GM21447 (cell line): ENCODE measurements around the gene CCDC124.

Experiments
- ATAC-seq: cut with Tn5 transposase; IDR thresholded peaks from one replicate; pipeline ENCODE4 v1.9.1; 2021; ENCODE audit not compliant: unreplicated experiment

Gene CCDC124

GRCh38 chr19:17933414-17934129 is 757 bp downstream of the CCDC124 start:
- ATAC-seq = no peak

GRCh38 chr19:17936379-17936778 is 3.6 kb downstream of the CCDC124 start:
- ATAC-seq = no peak

GRCh38 chr19:17937371-17937900 is 4.6 kb downstream of the CCDC124 start:
- ATAC-seq = no peak

- ATAC-seq = no peak
Observed at GRCh38 chr19:17938092-17938845, 5.5 kb downstream of the CCDC124 start.

- no peak for ATAC-seq
Observed at GRCh38 chr19:17942181-17942580, 9.4 kb downstream of the CCDC124 start.

GRCh38 chr19:17942582-17943273 is 9.9 kb downstream of the CCDC124 start:
- no peak for ATAC-seq

GRCh38 chr19:17943274-17944221 is 10.7 kb downstream of the CCDC124 start:
- no peak for ATAC-seq

- ATAC-seq = no peak
Observed at GRCh38 chr19:17944301-17944700, 11.5 kb downstream of the CCDC124 start.

- peak; percentile 28 for ATAC-seq
Observed at GRCh38 chr19:17946965-17947784, 14.4 kb downstream of the CCDC124 start.

GRCh38 chr19:17947815-17948513 is 15.1 kb downstream of the CCDC124 start:
- peak; percentile 37 for ATAC-seq

GRCh38 chr19:17948514-17948900 is 15.7 kb downstream of the CCDC124 start:
- no peak for ATAC-seq

GRCh38 chr19:17948931-17949930 is 16.4 kb downstream of the CCDC124 start:
- no peak for ATAC-seq

- no peak for ATAC-seq
Observed at GRCh38 chr19:17949956-17950309, 17.1 kb downstream of the CCDC124 start.

GRCh38 chr19:17950310-17951156 is 17.7 kb downstream of the CCDC124 start:
- no peak for ATAC-seq

- no peak for ATAC-seq
Observed at GRCh38 chr19:17951157-17951989, 18.6 kb downstream of the CCDC124 start.
